ENCODE results near the gene ATP11A. TPM values are rescaled to one million over a fixed set of nuclear protein-coding genes. Genes with fewer than 3 reads are reported as not detected.

ATP11A gene
- total and polyA plus RNA-seq, 10 of the 15 experiments (the other 5 are each of a cell fraction or from before 2014, with no cell fraction given) = 1.4 to 69.6 (median 14.4) TPM

GRCh38 chr13:112727581-112727980 is 37.7 kb downstream of the ATP11A start (continued):
- TF ChIP-seq BRCA1 (IDR thresholded peaks at IDR 0.05; ENCODE audit: low read depth, low read length) = no peak
- TF ChIP-seq PAX8 (IDR thresholded peaks at IDR 0.05) = no peak
- no peak for TF ChIP-seq NR2C2 (IDR thresholded peaks at IDR 0.05; ENCODE audit: borderline replicate concordance, control insufficient read depth, insufficient read length, low read depth)
- no peak for TF ChIP-seq KLF5 (IDR thresholded peaks at IDR 0.05; ENCODE audit: partially characterized antibody)
- TF ChIP-seq ZNF592 (IDR thresholded peaks at IDR 0.05) = no peak
- TF ChIP-seq, protein P1, sequence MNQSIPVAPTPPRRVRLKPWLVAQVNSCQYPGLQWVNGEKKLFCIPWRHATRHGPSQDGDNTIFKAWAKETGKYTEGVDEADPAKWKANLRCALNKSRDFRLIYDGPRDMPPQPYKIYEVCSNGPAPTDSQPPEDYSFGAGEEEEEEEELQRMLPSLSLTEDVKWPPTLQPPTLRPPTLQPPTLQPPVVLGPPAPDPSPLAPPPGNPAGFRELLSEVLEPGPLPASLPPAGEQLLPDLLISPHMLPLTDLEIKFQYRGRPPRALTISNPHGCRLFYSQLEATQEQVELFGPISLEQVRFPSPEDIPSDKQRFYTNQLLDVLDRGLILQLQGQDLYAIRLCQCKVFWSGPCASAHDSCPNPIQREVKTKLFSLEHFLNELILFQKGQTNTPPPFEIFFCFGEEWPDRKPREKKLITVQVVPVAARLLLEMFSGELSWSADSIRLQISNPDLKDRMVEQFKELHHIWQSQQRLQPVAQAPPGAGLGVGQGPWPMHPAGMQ (IDR thresholded peaks at IDR 0.05; ENCODE audit: borderline replicate concordance) = no peak
- no peak for TF ChIP-seq NRF1 (conservative IDR thresholded peaks at IDR 0.05; ENCODE audit: low read depth, low read length)
- no peak for TF ChIP-seq NFXL1 (IDR thresholded peaks at IDR 0.05; ENCODE audit: borderline replicate concordance)
- TF ChIP-seq SMAD1 (IDR thresholded peaks at IDR 0.05; ENCODE audit: low read depth, partially characterized antibody) = no peak
- TF ChIP-seq SUZ12 (IDR thresholded peaks at IDR 0.05; ENCODE audit: unreplicated experiment) = no peak
- TF ChIP-seq RAD21 (IDR thresholded peaks at IDR 0.05; ENCODE audit: insufficient read depth, low read depth, low read length) = no peak
- TF ChIP-seq, protein P2, sequence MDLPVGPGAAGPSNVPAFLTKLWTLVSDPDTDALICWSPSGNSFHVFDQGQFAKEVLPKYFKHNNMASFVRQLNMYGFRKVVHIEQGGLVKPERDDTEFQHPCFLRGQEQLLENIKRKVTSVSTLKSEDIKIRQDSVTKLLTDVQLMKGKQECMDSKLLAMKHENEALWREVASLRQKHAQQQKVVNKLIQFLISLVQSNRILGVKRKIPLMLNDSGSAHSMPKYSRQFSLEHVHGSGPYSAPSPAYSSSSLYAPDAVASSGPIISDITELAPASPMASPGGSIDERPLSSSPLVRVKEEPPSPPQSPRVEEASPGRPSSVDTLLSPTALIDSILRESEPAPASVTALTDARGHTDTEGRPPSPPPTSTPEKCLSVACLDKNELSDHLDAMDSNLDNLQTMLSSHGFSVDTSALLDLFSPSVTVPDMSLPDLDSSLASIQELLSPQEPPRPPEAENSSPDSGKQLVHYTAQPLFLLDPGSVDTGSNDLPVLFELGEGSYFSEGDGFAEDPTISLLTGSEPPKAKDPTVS (IDR thresholded peaks at IDR 0.05; ENCODE audit: low read depth, low read length) = no peak

Measured in GM12878 (cell line).